ENCODE results near the gene GLYATL1B.
"Not testable (repeated sequence)": the region's sequence is repeated elsewhere in the genome, so short reads cannot be mapped to it uniquely, and the experiment has no call there.

Gene GLYATL1B

DNA sequence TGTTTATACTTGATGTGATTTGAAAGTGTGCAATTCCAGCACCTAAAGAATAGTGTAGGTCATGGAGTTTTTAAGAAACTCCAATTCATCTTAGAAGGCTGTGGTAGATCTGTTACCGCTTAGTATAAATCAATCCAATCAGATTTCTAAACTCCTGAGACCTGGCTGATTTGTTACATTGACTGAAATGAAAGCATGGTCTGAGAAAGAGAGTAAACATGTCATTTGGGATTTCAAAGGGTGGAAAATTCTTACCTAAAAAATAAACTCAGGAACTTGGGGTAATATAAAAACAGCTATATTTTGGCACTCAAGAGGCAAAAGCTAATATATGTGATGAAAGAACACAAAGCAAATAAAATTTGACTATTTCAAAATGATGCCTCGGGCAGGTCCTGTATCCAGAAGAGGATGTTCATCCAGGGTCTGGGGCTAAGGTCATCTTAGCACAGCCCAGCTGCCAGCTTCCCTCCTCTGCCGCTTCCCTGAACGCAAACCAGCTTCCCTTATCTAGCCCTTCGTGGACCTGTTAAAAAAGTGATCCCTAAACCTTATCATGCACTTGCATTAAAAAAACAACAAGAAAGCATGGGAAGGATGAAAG lies 10.0 kb downstream of the GLYATL1B start:
- DNase-seq = not testable (repeated sequence)

DNA sequence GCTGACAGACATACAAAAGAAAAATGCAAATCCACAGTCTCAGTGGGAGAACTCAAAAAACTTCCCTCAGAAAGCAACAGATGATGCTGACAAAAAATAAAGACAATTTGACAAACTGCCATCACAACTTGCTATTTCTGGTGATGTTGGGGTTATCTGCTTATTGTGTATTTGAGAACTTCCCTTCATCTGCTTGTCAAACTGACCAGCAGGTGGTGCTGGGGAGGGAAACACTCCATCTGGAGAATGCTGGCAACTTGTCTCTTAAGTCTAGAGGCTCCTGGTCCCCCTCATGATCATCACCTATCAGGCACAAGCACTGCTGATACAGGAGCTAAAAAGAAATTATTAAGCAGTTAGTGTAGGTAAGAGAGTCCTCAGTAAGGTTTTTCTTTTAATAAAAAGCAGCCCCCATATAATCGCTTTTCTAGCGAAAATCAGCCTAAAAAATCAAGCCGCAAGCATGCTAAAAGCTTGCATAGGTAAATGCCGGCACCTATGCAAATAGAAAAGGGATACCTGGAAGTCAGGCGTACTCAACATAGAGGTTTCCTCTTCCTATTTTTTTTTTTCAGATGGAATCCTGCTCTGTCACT lies 11.1 kb downstream of the GLYATL1B start:
- peak; percentile 69 to 77 for DNase-seq

DNA sequence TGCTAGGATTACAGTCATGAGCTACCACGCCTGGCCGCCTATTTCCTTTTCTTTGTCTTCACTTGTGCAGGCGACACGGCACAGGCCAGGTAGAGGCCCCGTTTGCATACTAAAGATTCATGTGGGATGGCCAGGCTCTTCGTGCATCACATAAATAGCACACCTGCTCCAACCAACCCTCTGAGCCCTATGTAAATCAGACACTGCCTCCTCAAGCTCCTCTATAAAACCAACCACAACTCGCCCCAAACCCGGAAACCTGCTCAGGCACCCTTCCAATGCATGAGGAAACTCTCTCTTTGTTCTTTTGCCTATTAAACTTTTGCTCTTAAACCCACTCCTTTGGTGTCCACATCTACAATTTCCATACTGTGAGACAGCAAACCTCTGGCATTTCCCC lies 11.8 kb downstream of the GLYATL1B start:
- DNase-seq = not testable (repeated sequence)

DNA sequence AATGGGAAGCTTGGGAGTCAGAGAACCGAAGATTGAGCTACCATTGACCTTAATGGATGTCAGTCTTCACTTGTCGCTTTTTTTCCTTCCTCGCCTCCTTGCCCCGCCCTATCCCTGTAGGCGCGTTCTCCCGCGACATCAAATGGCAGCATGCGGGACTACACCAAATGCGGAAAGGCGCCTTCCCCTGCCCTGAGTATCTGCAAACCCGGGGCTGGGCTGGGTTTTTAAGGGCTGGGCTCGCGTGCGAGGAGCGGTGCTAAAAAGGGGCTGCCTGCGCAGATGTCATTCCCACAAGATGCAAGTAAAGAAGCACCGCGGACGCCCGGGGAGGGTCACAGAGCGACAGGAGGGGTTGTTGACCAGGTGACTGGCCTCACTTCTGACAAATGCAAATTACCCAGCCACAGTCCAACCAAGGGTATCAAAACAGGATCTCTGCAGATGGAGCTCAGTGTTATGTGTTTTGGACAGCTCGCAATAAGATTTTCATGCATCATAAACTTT lies 16.2 kb downstream of the GLYATL1B start:
- DNase-seq = peak; percentile 56 to 69

DNA sequence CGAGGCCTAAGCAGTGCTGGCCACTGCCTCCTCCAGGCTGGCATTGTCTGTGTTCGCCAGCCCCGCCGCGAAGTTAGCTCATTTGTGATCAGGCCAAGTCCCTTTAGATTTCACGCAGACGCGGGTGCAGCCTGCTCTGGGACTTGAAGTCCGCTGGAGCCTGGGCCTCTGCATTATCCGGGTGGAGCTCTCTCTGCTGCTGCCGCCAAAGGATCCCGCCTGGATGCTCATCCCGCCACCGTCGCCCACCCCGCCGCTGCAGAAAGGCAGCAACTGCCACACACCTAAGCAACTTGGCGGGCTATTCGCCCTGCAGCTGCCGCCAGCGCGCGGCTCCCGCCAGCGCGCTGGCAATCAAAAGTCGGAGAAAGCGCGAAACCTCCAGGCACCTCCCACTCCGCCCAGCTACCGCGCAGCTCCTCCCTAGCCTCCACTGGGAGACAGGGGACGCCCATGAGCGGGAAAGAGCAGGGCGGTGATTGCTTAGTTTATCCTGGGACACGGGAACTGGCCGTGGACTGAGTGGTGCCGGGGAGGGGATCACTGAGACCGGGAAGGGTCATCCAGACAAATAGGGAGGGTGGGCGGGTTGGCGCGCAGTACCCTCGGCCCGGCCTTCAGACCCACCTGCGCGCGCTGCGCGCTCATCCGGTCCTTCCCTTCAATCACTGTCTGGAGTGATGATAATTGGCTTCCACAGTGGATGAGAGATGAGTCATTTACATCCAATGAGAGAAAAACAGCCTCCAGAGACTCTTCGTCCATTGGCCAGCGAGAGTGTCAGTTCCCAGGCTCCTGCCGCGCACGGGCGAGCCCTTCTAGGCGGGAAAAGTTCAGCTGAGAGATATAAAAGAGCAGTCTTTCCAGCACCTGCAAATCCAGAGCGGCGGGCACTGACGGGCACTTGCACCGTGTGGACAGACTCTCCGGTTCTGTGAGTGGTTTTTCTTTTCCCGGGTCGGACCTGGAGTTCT lies 20.5 kb downstream of the GLYATL1B start, which contains the start of gene FAM111B:
FAM111B (plus strand) TSS at position 875 of the 974 bp plus-strand sequence. CDS start 2,389 bp downstream, outside the sequence.
- DNase-seq = peak; percentile 60 to 80

DNA sequence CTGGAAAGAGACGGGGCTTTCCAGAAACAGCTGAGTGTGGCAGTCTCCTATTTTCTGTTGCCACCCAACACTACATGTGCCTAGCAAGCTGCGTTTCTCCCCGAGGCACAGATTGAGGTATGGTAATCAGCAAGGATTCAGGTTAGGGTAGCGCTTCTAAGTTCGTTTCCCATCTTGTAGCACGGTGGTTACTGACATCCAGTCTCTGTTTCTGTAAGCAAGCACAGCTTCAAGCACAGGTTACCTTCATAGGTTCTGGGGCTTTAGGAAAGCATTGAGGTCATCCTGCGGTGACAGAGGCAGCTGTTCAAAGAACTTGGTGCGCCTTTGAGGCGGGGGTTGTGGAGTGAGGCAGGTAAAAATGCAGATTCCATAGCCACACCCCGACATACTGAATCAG lies 21.6 kb downstream of the GLYATL1B start:
- peak in 1 of 2 donors; percentile 28 for DNase-seq

DNA sequence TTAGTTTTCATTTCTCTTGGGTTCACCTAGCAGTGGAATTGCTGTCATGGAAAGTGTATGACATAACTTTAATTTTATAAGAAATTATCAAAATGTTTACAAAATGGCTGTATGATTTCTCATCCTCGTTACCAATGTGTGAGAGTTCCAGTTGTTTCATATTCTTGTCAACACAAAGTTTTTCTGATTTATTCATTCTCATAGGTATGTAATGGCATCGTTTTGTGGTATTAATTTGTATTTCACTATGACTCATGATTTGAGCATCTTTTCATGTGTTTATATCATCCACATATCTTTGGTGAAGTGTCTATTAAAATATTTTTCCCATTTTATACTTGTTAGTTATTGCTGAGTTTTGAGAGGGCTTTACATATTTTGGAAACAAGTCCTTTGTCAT lies 26.4 kb downstream of the GLYATL1B start:
- no peak for DNase-seq

DNA sequence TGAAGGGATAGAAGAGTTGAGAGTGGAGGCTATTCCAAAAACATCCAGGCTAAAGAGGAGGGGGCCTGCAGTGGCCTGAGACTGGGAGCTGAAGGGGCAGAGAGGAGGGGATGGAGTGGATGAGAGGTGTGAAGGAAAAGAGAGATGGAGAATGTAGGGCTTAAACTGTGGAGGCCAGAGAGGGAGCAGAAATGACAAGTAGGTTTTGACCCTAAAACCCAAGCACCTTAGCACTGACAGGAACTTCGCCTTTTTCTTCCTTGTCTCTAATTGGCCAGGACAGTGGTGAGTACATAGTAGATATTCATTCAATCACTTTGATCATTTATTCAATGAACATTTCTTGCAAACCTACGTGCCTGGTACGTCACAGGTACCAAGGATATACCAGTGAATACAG lies 28.2 kb downstream of the GLYATL1B start:
- DNase-seq = no peak

DNA sequence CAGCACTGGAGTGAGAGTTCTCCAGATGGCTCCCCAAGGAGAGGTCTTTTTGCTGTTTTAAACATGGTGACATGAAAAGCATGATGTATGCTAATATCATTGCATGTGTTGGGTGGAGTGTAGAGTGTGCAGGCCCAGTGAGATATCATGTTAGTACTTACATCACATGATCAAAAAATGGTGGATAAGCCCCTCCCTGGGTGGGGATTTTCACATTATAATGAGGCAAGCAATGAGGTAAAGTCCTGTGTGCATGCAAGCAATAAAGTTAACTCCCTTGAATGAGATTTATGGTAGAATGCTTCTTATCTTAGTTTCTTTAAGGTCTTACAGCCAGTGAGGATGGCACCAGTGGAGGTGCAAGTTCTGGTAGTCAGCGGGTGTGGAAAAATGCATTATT lies 29.4 kb downstream of the GLYATL1B start:
- no peak for DNase-seq

DNA sequence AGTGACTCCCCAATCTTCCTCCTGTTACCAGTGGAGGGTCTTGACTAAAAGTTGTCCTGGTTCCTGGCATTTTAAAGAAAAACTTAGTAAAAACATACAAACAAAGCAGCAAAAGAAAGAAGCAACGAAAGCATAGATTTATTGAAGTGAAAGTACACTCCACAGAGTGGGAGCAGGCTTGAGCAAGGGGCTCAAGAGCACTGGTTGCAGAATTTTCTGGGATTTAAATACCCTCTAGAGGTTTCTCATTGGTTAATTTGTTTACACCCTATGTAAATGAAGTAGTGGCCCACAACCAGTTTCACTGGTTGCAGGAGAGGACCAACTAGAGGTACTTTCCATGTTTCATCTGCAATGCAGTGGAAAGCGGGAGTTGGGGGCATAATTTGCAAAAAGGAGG lies 31.7 kb downstream of the GLYATL1B start:
- DNase-seq = no peak

DNA sequence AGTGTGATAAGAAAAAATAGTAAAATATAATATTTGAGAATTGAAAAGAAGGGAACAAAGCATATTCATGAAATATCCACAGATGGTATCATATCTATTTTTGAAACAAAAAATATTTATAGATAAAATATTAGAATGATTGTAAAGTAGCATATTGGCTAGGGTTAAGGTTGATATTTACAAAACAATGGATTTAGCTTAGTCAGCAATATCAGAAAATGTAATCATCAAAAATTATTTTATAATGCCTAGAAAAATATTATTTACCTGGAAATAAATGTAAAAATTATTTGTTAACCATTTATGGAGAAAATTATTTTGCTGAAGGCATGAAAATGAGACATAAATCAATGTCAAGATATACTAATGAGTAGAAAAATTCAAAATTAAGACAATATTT lies 33.7 kb downstream of the GLYATL1B start:
- DNase-seq = no peak

DNA sequence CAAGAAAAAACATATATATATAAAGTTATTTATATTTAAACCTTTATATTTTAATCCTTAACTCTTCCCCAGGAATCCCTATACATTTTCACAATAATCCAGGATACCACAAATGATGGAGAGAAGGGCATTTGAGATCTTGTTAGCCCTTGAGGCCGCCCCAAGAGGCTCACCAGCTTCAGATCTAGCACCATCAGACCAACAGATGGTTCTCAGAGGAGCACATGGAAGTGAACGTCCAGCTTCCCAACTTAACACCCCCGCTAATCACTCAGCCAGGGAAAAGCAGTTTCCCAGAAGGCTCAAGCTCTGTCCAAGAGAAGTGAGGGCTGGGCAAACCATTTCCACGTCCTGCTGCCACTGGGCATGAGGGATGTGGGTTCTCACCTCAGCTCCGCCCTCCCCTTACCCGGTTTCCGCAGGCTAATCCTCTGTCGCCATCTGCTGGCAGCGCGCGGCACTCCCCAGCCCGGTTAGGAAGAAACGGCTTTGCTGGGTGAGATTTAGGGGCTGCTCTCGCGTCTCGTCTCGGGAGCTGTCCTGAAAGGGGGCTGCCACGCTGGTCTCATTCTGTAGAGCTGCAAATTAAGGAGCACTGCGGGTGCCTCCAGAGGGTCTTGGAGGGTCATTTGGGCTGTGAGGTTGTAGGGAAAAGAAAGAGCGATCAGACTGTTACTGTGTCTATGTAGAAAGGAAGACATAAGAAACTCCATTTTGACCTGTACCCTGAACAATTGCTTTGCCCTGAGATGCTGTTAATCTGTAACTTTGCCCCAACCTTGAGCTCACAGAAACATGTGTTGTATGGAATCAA lies 49.7 kb downstream of the GLYATL1B start:
- DNase-seq = peak; percentile 82 to 88

DNA sequence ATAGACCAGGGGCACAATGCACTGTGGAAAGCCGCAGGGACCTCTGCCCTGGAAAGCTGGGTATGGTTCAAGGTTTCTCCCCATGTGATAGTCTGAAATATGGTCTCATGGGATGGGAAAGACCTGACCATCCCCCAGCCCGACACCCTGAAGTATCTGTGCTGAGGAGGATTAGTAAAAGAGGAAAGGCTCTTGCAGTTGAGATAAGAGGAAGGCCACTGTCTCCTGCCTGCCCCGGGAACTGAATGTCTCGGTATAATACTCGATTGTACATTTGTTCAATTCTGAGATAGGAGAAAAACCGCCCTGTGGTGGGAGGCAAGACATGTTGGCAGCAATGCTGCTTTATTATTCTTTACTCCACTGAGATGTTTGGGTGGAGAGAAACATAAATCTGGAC lies 50.4 kb downstream of the GLYATL1B start:
- not testable (repeated sequence) for DNase-seq

DNA sequence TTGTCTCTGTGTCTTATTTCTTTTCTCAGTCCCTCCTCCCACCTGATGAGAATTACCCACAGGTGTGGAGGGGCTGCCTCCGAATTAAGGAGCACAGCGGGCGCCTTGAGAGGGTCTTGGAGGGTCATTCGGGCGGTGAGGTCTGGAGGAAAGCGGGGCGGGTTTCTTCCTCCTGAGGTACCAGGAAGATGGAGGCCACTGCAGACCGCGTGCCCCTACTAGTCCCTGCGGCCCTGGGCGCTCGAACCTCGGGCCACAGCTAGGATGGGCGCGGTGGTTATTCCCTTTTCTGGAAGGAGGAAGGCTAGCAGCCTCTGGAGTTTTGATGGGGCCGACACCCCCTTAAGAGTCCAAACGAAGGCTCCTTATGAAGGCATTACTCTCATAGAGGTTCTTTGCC lies 51.1 kb downstream of the GLYATL1B start:
- no peak for DNase-seq

DNA sequence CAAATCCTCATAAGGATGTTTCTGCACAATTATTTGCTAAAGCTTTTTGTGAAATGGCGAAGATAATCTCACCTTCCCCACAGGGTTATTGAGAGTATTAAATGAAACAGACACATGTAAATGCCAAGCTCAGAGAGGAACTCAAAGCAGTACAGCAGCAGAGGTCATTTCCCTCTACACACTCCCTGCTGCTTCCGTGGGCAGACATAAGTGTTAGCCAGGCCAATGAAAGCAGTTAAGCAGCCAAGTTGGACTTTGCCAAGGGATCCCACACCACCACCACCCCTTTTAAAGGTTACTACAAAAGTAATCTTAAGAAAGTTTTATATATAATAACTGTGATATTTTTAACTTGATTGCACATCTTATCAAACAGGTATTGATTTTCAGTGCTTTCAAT lies 52.5 kb downstream of the GLYATL1B start:
- no peak for DNase-seq

DNA sequence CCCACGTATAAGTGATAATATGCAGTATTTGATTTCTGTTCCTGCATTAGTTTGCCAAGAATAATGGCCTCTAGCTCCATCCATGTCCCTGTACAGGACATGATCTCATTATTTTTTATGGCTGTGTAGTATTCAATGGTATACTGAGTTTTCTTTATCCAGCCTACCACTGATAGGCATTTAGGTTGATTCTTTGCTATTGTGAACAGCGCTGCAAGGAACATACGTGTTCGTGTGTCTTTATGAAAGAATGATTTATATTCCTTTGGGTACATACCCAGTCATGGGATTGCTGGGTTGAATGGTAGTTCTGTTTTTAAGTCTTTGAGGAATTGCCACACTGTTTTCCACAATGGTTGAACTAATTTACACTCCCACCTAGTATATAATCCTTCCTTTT lies 55.1 kb downstream of the GLYATL1B start:
- no peak for DNase-seq

DNA sequence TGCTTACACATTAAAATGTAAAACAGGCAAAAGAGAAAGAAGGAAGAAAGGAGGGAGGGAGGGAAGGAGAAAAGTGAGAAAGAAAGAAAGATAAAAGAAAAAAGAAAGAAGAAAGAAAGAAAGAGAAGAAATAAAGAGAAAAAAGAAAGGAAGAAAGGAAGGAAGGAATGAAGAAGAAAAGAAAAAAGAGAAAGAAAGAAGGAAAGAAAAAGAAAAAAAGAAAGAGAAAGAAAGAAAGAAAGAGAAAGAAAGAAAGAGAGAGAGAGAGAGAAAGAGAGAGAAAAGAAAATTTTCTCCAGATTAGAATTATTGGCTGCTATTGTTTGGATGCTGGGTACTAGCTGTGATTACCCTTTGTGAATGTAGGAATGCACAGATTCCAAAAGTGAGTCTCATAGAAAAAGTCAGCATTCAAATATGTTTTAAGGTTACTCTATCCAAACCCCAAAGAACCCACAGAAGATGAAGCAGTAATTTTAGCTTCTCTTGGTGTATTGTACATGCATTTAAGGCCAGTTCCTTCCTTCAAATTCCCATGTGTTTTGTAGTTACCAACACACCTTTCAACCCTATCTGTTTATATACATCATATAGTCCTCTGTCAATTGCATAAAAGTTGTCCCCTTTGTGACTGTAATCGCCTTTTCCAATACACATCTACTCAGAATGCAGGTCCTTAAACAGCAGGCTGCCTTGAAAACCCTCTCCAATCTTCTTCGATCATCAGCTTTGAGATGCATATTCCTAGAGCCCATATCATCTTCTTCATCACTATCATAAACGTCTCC lies 55.8 kb downstream of the GLYATL1B start:
- no peak for DNase-seq

DNA sequence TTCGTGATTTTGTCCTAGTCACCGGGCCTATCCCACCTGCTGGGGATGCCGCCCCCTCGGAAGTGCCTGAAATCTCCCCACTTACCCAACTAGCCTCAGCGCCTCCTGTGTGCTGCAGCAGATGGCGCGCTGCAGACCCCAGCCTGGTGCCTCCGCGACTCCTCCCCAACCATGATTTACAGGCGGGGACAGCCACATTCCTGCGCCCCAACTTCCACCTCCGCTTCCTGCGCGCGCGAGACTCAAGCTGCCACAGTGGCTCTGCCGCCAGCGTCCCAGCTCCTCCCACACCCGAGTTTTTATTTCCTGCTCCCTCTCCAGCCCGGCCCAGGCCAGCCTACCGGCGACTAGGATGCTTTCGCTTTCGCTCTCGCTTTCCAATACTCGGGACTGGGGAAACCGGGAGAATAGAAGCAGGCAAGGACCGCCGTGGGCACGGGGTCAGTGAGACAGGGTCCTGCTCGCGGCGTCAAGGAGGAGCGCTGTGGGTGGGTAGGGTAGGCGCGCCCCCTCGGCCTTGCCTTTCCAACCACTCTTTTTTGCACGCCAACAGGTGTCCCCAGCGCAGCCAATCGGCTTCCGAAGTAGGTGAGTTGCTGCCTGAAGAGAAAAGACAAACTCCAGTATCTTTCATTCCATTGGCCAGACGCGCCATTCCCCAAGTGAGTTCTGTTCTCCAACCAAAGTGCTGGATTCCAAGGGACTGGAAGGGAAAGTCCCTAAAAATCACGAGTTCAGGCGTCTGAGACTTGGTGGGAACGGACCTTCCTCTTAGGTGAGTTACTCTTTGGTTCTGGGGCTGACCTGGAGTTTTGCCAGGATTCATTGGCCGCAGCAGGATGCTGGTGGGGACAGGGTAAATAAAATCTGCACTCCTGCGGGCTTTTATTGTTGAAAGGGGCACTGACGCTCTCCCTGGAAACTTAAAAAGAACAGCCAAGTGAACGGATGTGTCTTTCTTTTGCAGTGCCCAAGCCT lies 56.7 kb downstream of the GLYATL1B start, which contains the start of gene FAM111A:
FAM111A (plus strand) TSS at position 327 of the 978 bp plus-strand sequence. CDS start 6,017 bp downstream, outside the sequence.
- peak; percentile 83 to 90 for DNase-seq

DNA sequence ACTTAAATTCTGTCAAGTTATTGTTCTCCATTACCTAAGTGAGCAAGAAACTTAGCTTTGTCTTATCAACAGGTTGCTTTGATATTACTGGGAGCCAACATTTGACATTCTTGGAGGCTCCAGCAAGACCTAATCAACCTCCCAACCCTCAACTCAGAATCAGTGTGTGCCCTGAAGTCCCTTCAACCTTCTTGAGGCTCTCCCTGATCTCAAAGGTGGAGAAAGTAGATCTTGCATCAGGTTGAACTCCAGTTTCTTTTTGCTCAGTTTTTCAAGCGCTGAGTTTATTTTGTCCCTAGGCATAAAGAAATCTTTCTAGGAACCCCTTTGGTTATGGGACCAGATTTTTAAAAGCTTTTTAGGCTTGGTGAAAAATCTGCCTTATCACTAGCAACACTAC lies 58.0 kb downstream of the GLYATL1B start:
- no peak for DNase-seq

Measured in CD4-positive, alpha-beta T cell treated with Interferon alpha-2 for 1 hour (primary cell).